Thoracic aorta (tissue), 2 donors: ENCODE data around the gene PARD3B. TPM values are rescaled to one million over a fixed set of nuclear protein-coding genes. Genes with fewer than 3 reads are reported as not detected.

Experiments
- ATAC-seq: fragments of 150-250 bp; one replicate; pipeline ENCODE4 v1.8.0; 2017; ENCODE audit warnings: low read depth; ENCODE audit not compliant: insufficient number of reproducible peaks, low FRiP score
- DNase-seq: peaks from one replicate; pipeline ENCODE4 v3.0.0-alpha.2; 2020; ENCODE audit warnings: low spot score
- H3K27ac ChIP-seq, 2 donors: fragments of 200-600 bp; sonication (generic); 1 replicate in 1 of 2; 2 replicates in 1 of 2; pipeline ENCODE4 v1.5.1; 2016; ENCODE audit warnings: mild to moderate bottlenecking in 2 of 2, moderate library complexity in 2 of 2
- H3K27me3 ChIP-seq: fragments of 200-600 bp; sonication (generic); replicated peaks from 2 replicates; pipeline ENCODE4 v1.6.0; 2016; ENCODE audit warnings: mild to moderate bottlenecking; ENCODE audit not compliant: insufficient read depth
- H3K36me3 ChIP-seq: fragments of 200-600 bp; sonication (generic); one replicate; pipeline ENCODE4 v1.5.1; 2016
- H3K4me1 ChIP-seq, 2 donors: fragments of 200-600 bp; sonication (generic); 1 replicate in 1 of 2; 2 replicates in 1 of 2; pipeline versions ENCODE4 v1.5.1 to v1.6.0; 2016; ENCODE audit warnings: low read depth in 2 of 2, mild to moderate bottlenecking in 1 of 2; ENCODE audit not compliant: control insufficient read depth in 1 of 2
- H3K4me3 ChIP-seq: fragments of 200-600 bp; sonication (generic); 2 replicates; pipeline ENCODE4 v1.5.1; 2016; ENCODE audit warnings: mild to moderate bottlenecking
- H3K9me3 ChIP-seq: fragments of 200-600 bp; sonication (generic); 2 replicates; pipeline ENCODE4 v1.5.1; 2016
- total RNA-seq, 2 donors: library from RNA; depleted of rRNA; stranded (reverse); fragments of >200 nt; gene quantifications; one replicate each; pipeline versions ENCODE4 v1.1.0 to v1.2.3, GENCODE V29; 2016
- TF ChIP-seq, protein P1 (sequence below): fragments of 200-600 bp; sonication (generic); IDR thresholded peaks from one replicate; pipeline ENCODE4 v1.5.1; 2019; ENCODE audit warnings: antibody characterized with exemption

Gene PARD3B
- total RNA-seq, 2 donors from 2014 or later = 25.7 to 34.5 TPM

DNA sequence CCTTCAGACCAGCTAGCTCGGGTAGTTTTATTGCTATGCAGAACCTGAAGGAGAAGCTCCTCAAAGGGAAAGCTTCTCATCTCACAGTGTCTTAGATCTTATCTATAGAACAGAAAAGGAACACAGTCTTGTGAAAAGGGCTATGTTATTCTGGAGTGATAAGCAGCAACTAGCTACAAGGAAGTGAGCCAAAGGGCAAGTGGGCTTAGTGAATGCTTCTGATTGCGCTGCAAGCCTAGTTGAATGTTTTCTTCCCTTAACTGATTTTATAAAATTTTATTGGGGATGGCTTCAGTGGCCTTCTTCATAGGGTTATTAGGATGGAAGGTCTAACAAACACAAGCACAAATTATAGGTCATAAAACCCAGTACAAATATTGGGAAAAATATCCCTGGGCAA lies 400.1 kb downstream of the PARD3B start:
- H3K27me3 ChIP-seq = no peaks in the 10 kb centered on the region
- no peak for DNase-seq
- no peaks in the 10 kb centered on the region for H3K9me3 ChIP-seq
- H3K27ac ChIP-seq = no peak overlapping the region
- H3K36me3 ChIP-seq = no peaks in the 10 kb centered on the region
- TF ChIP-seq, protein P1, sequence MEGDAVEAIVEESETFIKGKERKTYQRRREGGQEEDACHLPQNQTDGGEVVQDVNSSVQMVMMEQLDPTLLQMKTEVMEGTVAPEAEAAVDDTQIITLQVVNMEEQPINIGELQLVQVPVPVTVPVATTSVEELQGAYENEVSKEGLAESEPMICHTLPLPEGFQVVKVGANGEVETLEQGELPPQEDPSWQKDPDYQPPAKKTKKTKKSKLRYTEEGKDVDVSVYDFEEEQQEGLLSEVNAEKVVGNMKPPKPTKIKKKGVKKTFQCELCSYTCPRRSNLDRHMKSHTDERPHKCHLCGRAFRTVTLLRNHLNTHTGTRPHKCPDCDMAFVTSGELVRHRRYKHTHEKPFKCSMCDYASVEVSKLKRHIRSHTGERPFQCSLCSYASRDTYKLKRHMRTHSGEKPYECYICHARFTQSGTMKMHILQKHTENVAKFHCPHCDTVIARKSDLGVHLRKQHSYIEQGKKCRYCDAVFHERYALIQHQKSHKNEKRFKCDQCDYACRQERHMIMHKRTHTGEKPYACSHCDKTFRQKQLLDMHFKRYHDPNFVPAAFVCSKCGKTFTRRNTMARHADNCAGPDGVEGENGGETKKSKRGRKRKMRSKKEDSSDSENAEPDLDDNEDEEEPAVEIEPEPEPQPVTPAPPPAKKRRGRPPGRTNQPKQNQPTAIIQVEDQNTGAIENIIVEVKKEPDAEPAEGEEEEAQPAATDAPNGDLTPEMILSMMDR = no peak
- no peak for ATAC-seq
- H3K4me1 ChIP-seq = no peaks in the 10 kb centered on the region
- no peak overlapping the region for H3K4me3 ChIP-seq

GRCh38 chr2:204946892-204947291 lies 401.6 kb downstream of the PARD3B start:
- no peaks in the 10 kb centered on the region for H3K27me3 ChIP-seq
- H3K4me3 ChIP-seq = no peak overlapping the region
- no peaks in the 10 kb centered on the region for H3K4me1 ChIP-seq
- DNase-seq (no peak), ATAC-seq (no peak)
- TF ChIP-seq, protein P1 = no peak
- no peaks in the 10 kb centered on the region for H3K9me3 ChIP-seq
- no peak overlapping the region for H3K27ac ChIP-seq
- no peaks in the 10 kb centered on the region for H3K36me3 ChIP-seq

- Histone ChIP-seq H3K27ac (no peak overlapping the region), H3K36me3 (no peaks in the 10 kb centered on the region), H3K4me3 (no peak overlapping the region), H3K4me1 (no peaks in the 10 kb centered on the region), H3K27me3 (no peaks in the 10 kb centered on the region), H3K9me3 (no peaks in the 10 kb centered on the region)
- DNase-seq (no peak), ATAC-seq (no peak)
- TF ChIP-seq, protein P1 = no peak
Observed at GRCh38 chr2:204947405-204947804, 402.1 kb downstream of the PARD3B start.

GRCh38 chr2:204948024-204948763 lies 402.9 kb downstream of the PARD3B start:
- ATAC-seq (no peak), DNase-seq (no peak)
- Histone ChIP-seq H3K27ac (no peak overlapping the region), H3K9me3 (no peaks in the 10 kb centered on the region), H3K27me3 (no peaks in the 10 kb centered on the region), H3K4me1 (no peaks in the 10 kb centered on the region), H3K36me3 (no peaks in the 10 kb centered on the region), H3K4me3 (no peak overlapping the region)
- TF ChIP-seq, protein P1 = no peak

- ATAC-seq (no peak), DNase-seq (no peak)
- no peaks in the 10 kb centered on the region for H3K36me3 ChIP-seq
- no peaks in the 10 kb centered on the region for H3K27me3 ChIP-seq
- H3K27ac ChIP-seq = no peak overlapping the region
- H3K9me3 ChIP-seq = no peaks in the 10 kb centered on the region
- no peaks in the 10 kb centered on the region for H3K4me1 ChIP-seq
- TF ChIP-seq, protein P1 = no peak
- no peak overlapping the region for H3K4me3 ChIP-seq
Observed at GRCh38 chr2:204948822-204949221, 403.5 kb downstream of the PARD3B start.
